GM12878 (cell line): ENCODE measurements around the gene IL36B. TPM values are rescaled to one million over a fixed set of nuclear protein-coding genes. Genes with fewer than 3 reads are reported as not detected.

Experiments used
- ATF7 ChIP-seq: fragments of 450-650 bp; IDR thresholded peaks from 2 replicates; pipeline ENCODE4 v1.6.1; 2016; ENCODE audit warnings: low read depth, mild to moderate bottlenecking
- EED ChIP-seq: sonication (generic); IDR thresholded peaks from 2 replicates; pipeline ENCODE4 v1.6.1; 2016; ENCODE audit warnings: antibody characterized with exemption, low read depth
- HSF1 ChIP-seq: fragments of 150-350 bp; IDR thresholded peaks from 2 replicates; pipeline ENCODE4 v1.6.1; 2014; ENCODE audit warnings: mild to moderate bottlenecking, low read depth, low read length
- JUNB ChIP-seq: IDR thresholded peaks from 2 replicates; pipeline ENCODE4 v1.6.1; 2016; ENCODE audit warnings: antibody characterized with exemption, mild to moderate bottlenecking
- POLR2A ChIP-seq: IDR thresholded peaks from 2 replicates; pipeline ENCODE4 v1.6.1; 2011; ENCODE audit warnings: low read depth, mild to moderate bottlenecking, low read length
- SREBF1 ChIP-seq: IDR thresholded peaks from 2 replicates; pipeline ENCODE4 v1.6.1; 2012; ENCODE audit warnings: mild to moderate bottlenecking, low read length
- STAT3 ChIP-seq: IDR thresholded peaks from 2 replicates; pipeline ENCODE4 v1.6.1; 2011; ENCODE audit warnings: low read depth, low read length, improper control_type of control experiment
- TARDBP ChIP-seq: IDR thresholded peaks from 2 replicates; pipeline ENCODE4 v1.6.1; 2016; ENCODE audit warnings: borderline replicate concordance
- polyA plus RNA-seq, 11 experiments: library from polyadenylated mRNA; depleted of rRNA in 4 of 11; unstranded in 6 of 11; stranded (reverse) in 5 of 11; fragments of >200 nt; fragmentation: Nextera tagmentation in 4 of 11; fragmentation: Illumina TruSeq in 1 of 11; extraction: Ambion mirVana in 4 of 11; extraction: Trizol in 1 of 11; gene quantifications; 1 replicate in 1 of 11; 2 replicates in 10 of 11; pipeline versions ENCODE4 v1.2.1 to v1.2.3, GENCODE V29; 2011 to 2016; ENCODE audit warnings: inconsistent platforms in 2 of 11, missing spikeins in 2 of 11, low read depth in 1 of 11
- total RNA-seq, 4 experiments: library from RNA; depleted of rRNA in 3 of 4; stranded (reverse); fragments of >200 nt in 3 of 4; fragmentation: Illumina TruSeq in 1 of 4; extraction: Trizol in 1 of 4; gene quantifications; 2 replicates each; pipeline versions ENCODE4 v1.2.1 to v1.2.3, GENCODE V29; 2013 to 2021
- TF ChIP-seq, protein P1 (sequence below): fragments of 450-650 bp; IDR thresholded peaks from 2 replicates; pipeline ENCODE4 v1.6.1; 2018; ENCODE audit warnings: borderline replicate concordance, mild to moderate bottlenecking; ENCODE audit not compliant: partially characterized antibody
- TF ChIP-seq, protein P2 (sequence below): IDR thresholded peaks from 2 replicates; pipeline ENCODE4 v1.6.1; 2012; ENCODE audit warnings: improper control_type of control experiment, low read depth, low read length; ENCODE audit not compliant: insufficient replicate concordance

Gene IL36B
- total and polyA plus RNA-seq, 10 of the 15 experiments (the other 5 are each of a cell fraction or from before 2014, with no cell fraction given), result not detected

DNA sequence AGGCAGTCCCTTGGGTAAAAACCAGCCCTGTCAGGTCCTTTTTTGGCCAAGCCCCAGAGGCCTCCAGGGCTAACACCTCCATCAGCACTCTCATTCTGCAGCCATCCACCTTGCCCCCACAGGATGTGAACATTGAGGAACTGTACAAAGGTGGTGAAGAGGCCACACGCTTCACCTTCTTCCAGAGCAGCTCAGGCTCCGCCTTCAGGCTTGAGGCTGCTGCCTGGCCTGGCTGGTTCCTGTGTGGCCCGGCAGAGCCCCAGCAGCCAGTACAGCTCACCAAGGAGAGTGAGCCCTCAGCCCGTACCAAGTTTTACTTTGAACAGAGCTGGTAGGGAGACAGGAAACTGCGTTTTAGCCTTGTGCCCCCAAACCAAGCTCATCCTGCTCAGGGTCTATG, 22.4 kb upstream of the IL36B start (continued):
- TF ChIP-seq, protein P1, sequence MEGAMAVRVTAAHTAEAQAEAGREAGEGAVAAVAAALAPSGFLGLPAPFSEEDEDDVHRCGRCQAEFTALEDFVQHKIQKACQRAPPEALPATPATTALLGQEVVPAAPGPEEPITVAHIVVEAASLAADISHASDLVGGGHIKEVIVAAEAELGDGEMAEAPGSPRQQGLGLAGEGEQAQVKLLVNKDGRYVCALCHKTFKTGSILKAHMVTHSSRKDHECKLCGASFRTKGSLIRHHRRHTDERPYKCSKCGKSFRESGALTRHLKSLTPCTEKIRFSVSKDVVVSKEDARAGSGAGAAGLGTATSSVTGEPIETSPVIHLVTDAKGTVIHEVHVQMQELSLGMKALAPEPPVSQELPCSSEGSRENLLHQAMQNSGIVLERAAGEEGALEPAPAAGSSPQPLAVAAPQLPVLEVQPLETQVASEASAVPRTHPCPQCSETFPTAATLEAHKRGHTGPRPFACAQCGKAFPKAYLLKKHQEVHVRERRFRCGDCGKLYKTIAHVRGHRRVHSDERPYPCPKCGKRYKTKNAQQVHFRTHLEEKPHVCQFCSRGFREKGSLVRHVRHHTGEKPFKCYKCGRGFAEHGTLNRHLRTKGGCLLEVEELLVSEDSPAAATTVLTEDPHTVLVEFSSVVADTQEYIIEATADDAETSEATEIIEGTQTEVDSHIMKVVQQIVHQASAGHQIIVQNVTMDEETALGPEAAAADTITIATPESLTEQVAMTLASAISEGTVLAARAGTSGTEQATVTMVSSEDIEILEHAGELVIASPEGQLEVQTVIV, result no peak
- TF ChIP-seq HSF1 (no peak), POLR2A (no peak), EED (no peak), SREBF1 (no peak), STAT3 (no peak), TARDBP (no peak), JUNB (no peak), ATF7 (no peak)
- TF ChIP-seq, protein P2, sequence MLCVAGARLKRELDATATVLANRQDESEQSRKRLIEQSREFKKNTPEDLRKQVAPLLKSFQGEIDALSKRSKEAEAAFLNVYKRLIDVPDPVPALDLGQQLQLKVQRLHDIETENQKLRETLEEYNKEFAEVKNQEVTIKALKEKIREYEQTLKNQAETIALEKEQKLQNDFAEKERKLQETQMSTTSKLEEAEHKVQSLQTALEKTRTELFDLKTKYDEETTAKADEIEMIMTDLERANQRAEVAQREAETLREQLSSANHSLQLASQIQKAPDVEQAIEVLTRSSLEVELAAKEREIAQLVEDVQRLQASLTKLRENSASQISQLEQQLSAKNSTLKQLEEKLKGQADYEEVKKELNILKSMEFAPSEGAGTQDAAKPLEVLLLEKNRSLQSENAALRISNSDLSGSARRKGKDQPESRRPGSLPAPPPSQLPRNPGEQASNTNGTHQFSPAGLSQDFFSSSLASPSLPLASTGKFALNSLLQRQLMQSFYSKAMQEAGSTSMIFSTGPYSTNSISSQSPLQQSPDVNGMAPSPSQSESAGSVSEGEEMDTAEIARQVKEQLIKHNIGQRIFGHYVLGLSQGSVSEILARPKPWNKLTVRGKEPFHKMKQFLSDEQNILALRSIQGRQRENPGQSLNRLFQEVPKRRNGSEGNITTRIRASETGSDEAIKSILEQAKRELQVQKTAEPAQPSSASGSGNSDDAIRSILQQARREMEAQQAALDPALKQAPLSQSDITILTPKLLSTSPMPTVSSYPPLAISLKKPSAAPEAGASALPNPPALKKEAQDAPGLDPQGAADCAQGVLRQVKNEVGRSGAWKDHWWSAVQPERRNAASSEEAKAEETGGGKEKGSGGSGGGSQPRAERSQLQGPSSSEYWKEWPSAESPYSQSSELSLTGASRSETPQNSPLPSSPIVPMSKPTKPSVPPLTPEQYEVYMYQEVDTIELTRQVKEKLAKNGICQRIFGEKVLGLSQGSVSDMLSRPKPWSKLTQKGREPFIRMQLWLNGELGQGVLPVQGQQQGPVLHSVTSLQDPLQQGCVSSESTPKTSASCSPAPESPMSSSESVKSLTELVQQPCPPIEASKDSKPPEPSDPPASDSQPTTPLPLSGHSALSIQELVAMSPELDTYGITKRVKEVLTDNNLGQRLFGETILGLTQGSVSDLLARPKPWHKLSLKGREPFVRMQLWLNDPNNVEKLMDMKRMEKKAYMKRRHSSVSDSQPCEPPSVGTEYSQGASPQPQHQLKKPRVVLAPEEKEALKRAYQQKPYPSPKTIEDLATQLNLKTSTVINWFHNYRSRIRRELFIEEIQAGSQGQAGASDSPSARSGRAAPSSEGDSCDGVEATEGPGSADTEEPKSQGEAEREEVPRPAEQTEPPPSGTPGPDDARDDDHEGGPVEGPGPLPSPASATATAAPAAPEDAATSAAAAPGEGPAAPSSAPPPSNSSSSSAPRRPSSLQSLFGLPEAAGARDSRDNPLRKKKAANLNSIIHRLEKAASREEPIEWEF, result no peak
